Measurements from ENCODE around the gene PCDHGA7.

PCDHGA7 gene

GRCh38 chr5:141354900-141355469 lies 27.6 kb upstream of the PCDHGA7 start, which contains the start of gene PCDHGA4:
TSS of gene PCDHGA4 (plus strand) at chr5:141355021. CDS start at chr5:141355108, 87 bp downstream.
- H3K27me3 ChIP-seq (ENCODE audit: low read depth, low read length) = no peaks in the 10 kb centered on the region
- H3K4me3 ChIP-seq (ENCODE audit: low read depth in 1 of 2, low read length in 2 of 2) = peak within 1 kb of the TSS; percentile 12 to 53
- H3K9me3 ChIP-seq (ENCODE audit: control insufficient read depth in 1 of 2, low read length in 2 of 2) = peaks cover 52 to 71% of the 10 kb centered on the region in 2 donors
- no peaks in the 10 kb centered on the region for H3K4me1 ChIP-seq (ENCODE audit: control insufficient read depth in 1 of 2, insufficient read depth in 2 of 2, low read length in 2 of 2)
- H3K27ac ChIP-seq (ENCODE audit: low read length) = no peak within 1 kb of the TSS
- H3K36me3 ChIP-seq (ENCODE audit: control insufficient read depth in 1 of 2, insufficient read depth in 2 of 2, low read length in 2 of 2) = no peaks in the 10 kb centered on the region

- H3K27me3 ChIP-seq (ENCODE audit: low read depth, low read length) = no peaks in the 10 kb centered on the region
- no peak overlapping the region for H3K27ac ChIP-seq (ENCODE audit: low read length)
- H3K36me3 ChIP-seq (ENCODE audit: control insufficient read depth in 1 of 2, insufficient read depth in 2 of 2, low read length in 2 of 2) = no peaks in the 10 kb centered on the region
- H3K4me1 ChIP-seq (ENCODE audit: control insufficient read depth in 1 of 2, insufficient read depth in 2 of 2, low read length in 2 of 2) = no peaks in the 10 kb centered on the region
- peaks cover 55 to 71% of the 10 kb centered on the region in 2 donors for H3K9me3 ChIP-seq (ENCODE audit: control insufficient read depth in 1 of 2, low read length in 2 of 2)
- peak overlapping the region; percentile 12 to 53 for H3K4me3 ChIP-seq (ENCODE audit: low read depth in 1 of 2, low read length in 2 of 2)
Measured at GRCh38 chr5:141355641-141356040, 26.9 kb upstream of the PCDHGA7 start.

- Histone ChIP-seq H3K4me3 (ENCODE audit: low read depth in 1 of 2, low read length in 2 of 2) (peak overlapping the region in 1 of 2 donors; percentile 53), H3K9me3 (ENCODE audit: control insufficient read depth in 1 of 2, low read length in 2 of 2) (peaks cover 55 to 71% of the 10 kb centered on the region in 2 donors), H3K27ac (ENCODE audit: low read length) (no peak overlapping the region), H3K36me3 (ENCODE audit: control insufficient read depth in 1 of 2, insufficient read depth in 2 of 2, low read length in 2 of 2) (no peaks in the 10 kb centered on the region), H3K27me3 (ENCODE audit: low read depth, low read length) (no peaks in the 10 kb centered on the region), H3K4me1 (ENCODE audit: control insufficient read depth in 1 of 2, insufficient read depth in 2 of 2, low read length in 2 of 2) (no peaks in the 10 kb centered on the region)
Measured at GRCh38 chr5:141356133-141356532, 26.4 kb upstream of the PCDHGA7 start.

GRCh38 chr5:141356950-141357349 lies 25.6 kb upstream of the PCDHGA7 start:
- no peak overlapping the region for H3K27ac ChIP-seq (ENCODE audit: low read length)
- no peaks in the 10 kb centered on the region for H3K36me3 ChIP-seq (ENCODE audit: control insufficient read depth in 1 of 2, insufficient read depth in 2 of 2, low read length in 2 of 2)
- peaks cover 51 to 71% of the 10 kb centered on the region in 2 donors for H3K9me3 ChIP-seq (ENCODE audit: control insufficient read depth in 1 of 2, low read length in 2 of 2)
- peak overlapping the region in 1 of 2 donors; percentile 53 for H3K4me3 ChIP-seq (ENCODE audit: low read depth in 1 of 2, low read length in 2 of 2)
- no peaks in the 10 kb centered on the region for H3K4me1 ChIP-seq (ENCODE audit: control insufficient read depth in 1 of 2, insufficient read depth in 2 of 2, low read length in 2 of 2)
- no peaks in the 10 kb centered on the region for H3K27me3 ChIP-seq (ENCODE audit: low read depth, low read length)

- no peaks in the 10 kb centered on the region for H3K36me3 ChIP-seq (ENCODE audit: control insufficient read depth in 1 of 2, insufficient read depth in 2 of 2, low read length in 2 of 2)
- H3K9me3 ChIP-seq (ENCODE audit: control insufficient read depth in 1 of 2, low read length in 2 of 2) = peaks cover 71 to 80% of the 10 kb centered on the region in 2 donors
- no peaks in the 10 kb centered on the region for H3K27me3 ChIP-seq (ENCODE audit: low read depth, low read length)
- no peak within 1 kb of the TSS for H3K27ac ChIP-seq (ENCODE audit: low read length)
- no peaks in the 10 kb centered on the region for H3K4me1 ChIP-seq (ENCODE audit: control insufficient read depth in 1 of 2, insufficient read depth in 2 of 2, low read length in 2 of 2)
- H3K4me3 ChIP-seq (ENCODE audit: low read depth in 1 of 2, low read length in 2 of 2) = peak within 1 kb of the TSS; percentile 48 to 58
Measured at GRCh38 chr5:141359790-141360426, 22.6 kb upstream of the PCDHGA7 start, which contains the start of gene PCDHGB2. TSS of gene PCDHGB2 (plus strand) at chr5:141359994. CDS start at chr5:141360136, 142 bp downstream.

- H3K27ac ChIP-seq (ENCODE audit: low read length) = no peak overlapping the region
- H3K36me3 ChIP-seq (ENCODE audit: control insufficient read depth in 1 of 2, insufficient read depth in 2 of 2, low read length in 2 of 2) = no peaks in the 10 kb centered on the region
- no peaks in the 10 kb centered on the region for H3K4me1 ChIP-seq (ENCODE audit: control insufficient read depth in 1 of 2, insufficient read depth in 2 of 2, low read length in 2 of 2)
- H3K9me3 ChIP-seq (ENCODE audit: control insufficient read depth in 1 of 2, low read length in 2 of 2) = peaks cover 71 to 80% of the 10 kb centered on the region in 2 donors
- H3K4me3 ChIP-seq (ENCODE audit: low read depth in 1 of 2, low read length in 2 of 2) = peak overlapping the region; percentile 48 to 58
- H3K27me3 ChIP-seq (ENCODE audit: low read depth, low read length) = no peaks in the 10 kb centered on the region
Measured at GRCh38 chr5:141360685-141361084, 21.9 kb upstream of the PCDHGA7 start.

- H3K9me3 ChIP-seq (ENCODE audit: control insufficient read depth in 1 of 2, low read length in 2 of 2) = peaks cover 60 to 74% of the 10 kb centered on the region in 2 donors
Measured at GRCh38 chr5:141362719-141363118, 19.8 kb upstream of the PCDHGA7 start.

GRCh38 chr5:141363952-141364660 lies 18.4 kb upstream of the PCDHGA7 start, which contains the start of gene PCDHGA5:
TSS of gene PCDHGA5 (plus strand) at chr5:141364162. CDS start at chr5:141364331, 169 bp downstream.
- peak within 1 kb of the TSS; percentile 37 to 66 for H3K4me3 ChIP-seq (ENCODE audit: low read depth in 1 of 2, low read length in 2 of 2)
- peaks cover 60 to 75% of the 10 kb centered on the region in 2 donors for H3K9me3 ChIP-seq (ENCODE audit: control insufficient read depth in 1 of 2, low read length in 2 of 2)

More at GRCh38 chr5:141362719-141363118, 19.8 kb upstream of the PCDHGA7 start:
- Histone ChIP-seq H3K4me3 (ENCODE audit: low read depth in 1 of 2, low read length in 2 of 2) (peak overlapping the region; percentile 37 to 58), H3K27me3 (ENCODE audit: low read depth, low read length) (no peaks in the 10 kb centered on the region), H3K36me3 (ENCODE audit: control insufficient read depth in 1 of 2, insufficient read depth in 2 of 2, low read length in 2 of 2) (no peaks in the 10 kb centered on the region), H3K27ac (ENCODE audit: low read length) (no peak overlapping the region), H3K4me1 (ENCODE audit: control insufficient read depth in 1 of 2, insufficient read depth in 2 of 2, low read length in 2 of 2) (no peaks in the 10 kb centered on the region)

GRCh38 chr5:141366016-141366896 lies 16.3 kb upstream of the PCDHGA7 start:
- Histone ChIP-seq H3K27ac (ENCODE audit: low read length) (no peak overlapping the region), H3K9me3 (ENCODE audit: control insufficient read depth in 1 of 2, low read length in 2 of 2) (peaks cover 49 to 77% of the 10 kb centered on the region in 2 donors), H3K4me3 (ENCODE audit: low read depth in 1 of 2, low read length in 2 of 2) (peak overlapping the region; percentile 34 to 66), H3K27me3 (ENCODE audit: low read depth, low read length) (no peaks in the 10 kb centered on the region), H3K36me3 (ENCODE audit: control insufficient read depth in 1 of 2, insufficient read depth in 2 of 2, low read length in 2 of 2) (peaks cover 0 to 7% of the 10 kb centered on the region in 2 donors), H3K4me1 (ENCODE audit: control insufficient read depth in 1 of 2, insufficient read depth in 2 of 2, low read length in 2 of 2) (no peaks in the 10 kb centered on the region)

More at GRCh38 chr5:141363952-141364660, 18.4 kb upstream of the PCDHGA7 start, which contains the start of gene PCDHGA5:
- H3K27ac ChIP-seq (ENCODE audit: low read length) = no peak within 1 kb of the TSS
- no peaks in the 10 kb centered on the region for H3K4me1 ChIP-seq (ENCODE audit: control insufficient read depth in 1 of 2, insufficient read depth in 2 of 2, low read length in 2 of 2)
- H3K36me3 ChIP-seq (ENCODE audit: control insufficient read depth in 1 of 2, insufficient read depth in 2 of 2, low read length in 2 of 2) = no peaks in the 10 kb centered on the region
- no peaks in the 10 kb centered on the region for H3K27me3 ChIP-seq (ENCODE audit: low read depth, low read length)

- no peaks in the 10 kb centered on the region for H3K27me3 ChIP-seq (ENCODE audit: low read depth, low read length)
- H3K4me3 ChIP-seq (ENCODE audit: low read depth in 1 of 2, low read length in 2 of 2) = peak within 1 kb of the TSS; percentile 13 to 75
- peaks cover 0 to 27% of the 10 kb centered on the region in 2 donors for H3K36me3 ChIP-seq (ENCODE audit: control insufficient read depth in 1 of 2, insufficient read depth in 2 of 2, low read length in 2 of 2)
- H3K27ac ChIP-seq (ENCODE audit: low read length) = no peak within 1 kb of the TSS
- peaks cover 51 to 78% of the 10 kb centered on the region in 2 donors for H3K9me3 ChIP-seq (ENCODE audit: control insufficient read depth in 1 of 2, low read length in 2 of 2)
- H3K4me1 ChIP-seq (ENCODE audit: control insufficient read depth in 1 of 2, insufficient read depth in 2 of 2, low read length in 2 of 2) = no peaks in the 10 kb centered on the region
Measured at GRCh38 chr5:141369994-141370848, 12.3 kb upstream of the PCDHGA7 start, which contains the start of gene PCDHGB3. TSS of gene PCDHGB3 (plus strand) at chr5:141370242. CDS start at chr5:141370395, 153 bp downstream.

All from muscle layer of duodenum (tissue), 2 donors.